Naive B cell (primary cell): ENCODE data around the gene POLR3K. TPM values are rescaled to one million over a fixed set of nuclear protein-coding genes. Genes with fewer than 3 reads are reported as not detected.

ENCODE experiments used
- ATAC-seq, 2 donors: fragments of 150-1000 bp; cut with Tn5 transposase; 2 replicates each; pipeline ENCODE4 v1.10.0; 2021; ENCODE audit warnings: low read depth in 2 of 2, mild to moderate bottlenecking in 2 of 2, moderate library complexity in 2 of 2
- DNase-seq: peaks from one replicate; pipeline ENCODE4 v3.0.0; 2022
- H3K27ac Mint-ChIP-seq, 6 donors: one replicate each; pipeline ENCODE4 v1.8.0; 2020 to 2022; ENCODE audit warnings: mild to moderate bottlenecking in 6 of 6, mixed read lengths in 6 of 6, moderate library complexity in 5 of 6, inconsistent platforms in 2 of 6
- H3K27me3 Mint-ChIP-seq, 3 donors: one replicate each; pipeline ENCODE4 v1.8.0; 2021 to 2022; ENCODE audit warnings: mixed read lengths in 3 of 3, mild to moderate bottlenecking in 1 of 3
- H3K36me3 Mint-ChIP-seq, 2 donors: one replicate each; pipeline ENCODE4 v1.8.0; 2020 to 2022; ENCODE audit warnings: mixed read lengths in 2 of 2, inconsistent platforms in 1 of 2, mild to moderate bottlenecking in 1 of 2
- H3K4me1 Mint-ChIP-seq, 3 donors: one replicate each; pipeline ENCODE4 v1.8.0; 2020 to 2022; ENCODE audit warnings: mixed read lengths in 3 of 3, inconsistent platforms in 1 of 3, mild to moderate bottlenecking in 1 of 3, moderate library complexity in 1 of 3
- H3K4me3 Mint-ChIP-seq, 8 donors: one replicate each; pipeline ENCODE4 v1.8.0; 2020 to 2022; ENCODE audit warnings: mild to moderate bottlenecking in 8 of 8, mixed read lengths in 8 of 8, moderate library complexity in 8 of 8, inconsistent platforms in 2 of 8
- H3K9me3 Mint-ChIP-seq, 7 donors: one replicate each; pipeline ENCODE4 v1.8.0; 2020 to 2022; ENCODE audit warnings: mixed read lengths in 7 of 7, mild to moderate bottlenecking in 5 of 7, inconsistent platforms in 2 of 7, moderate library complexity in 1 of 7
- polyA plus RNA-seq, 6 donors: library from polyadenylated mRNA; unstranded; fragments of 300-500 nt; fragmentation: Illumina TruSeq; gene quantifications; one replicate each; pipeline ENCODE4 v1.2.3, GENCODE V29; 2021; ENCODE audit warnings: low read depth in 6 of 6

POLR3K gene
- polyA plus RNA-seq: 10 to 100 TPM; 39.0 to 57.3 (median 52.7) TPM

DNA sequence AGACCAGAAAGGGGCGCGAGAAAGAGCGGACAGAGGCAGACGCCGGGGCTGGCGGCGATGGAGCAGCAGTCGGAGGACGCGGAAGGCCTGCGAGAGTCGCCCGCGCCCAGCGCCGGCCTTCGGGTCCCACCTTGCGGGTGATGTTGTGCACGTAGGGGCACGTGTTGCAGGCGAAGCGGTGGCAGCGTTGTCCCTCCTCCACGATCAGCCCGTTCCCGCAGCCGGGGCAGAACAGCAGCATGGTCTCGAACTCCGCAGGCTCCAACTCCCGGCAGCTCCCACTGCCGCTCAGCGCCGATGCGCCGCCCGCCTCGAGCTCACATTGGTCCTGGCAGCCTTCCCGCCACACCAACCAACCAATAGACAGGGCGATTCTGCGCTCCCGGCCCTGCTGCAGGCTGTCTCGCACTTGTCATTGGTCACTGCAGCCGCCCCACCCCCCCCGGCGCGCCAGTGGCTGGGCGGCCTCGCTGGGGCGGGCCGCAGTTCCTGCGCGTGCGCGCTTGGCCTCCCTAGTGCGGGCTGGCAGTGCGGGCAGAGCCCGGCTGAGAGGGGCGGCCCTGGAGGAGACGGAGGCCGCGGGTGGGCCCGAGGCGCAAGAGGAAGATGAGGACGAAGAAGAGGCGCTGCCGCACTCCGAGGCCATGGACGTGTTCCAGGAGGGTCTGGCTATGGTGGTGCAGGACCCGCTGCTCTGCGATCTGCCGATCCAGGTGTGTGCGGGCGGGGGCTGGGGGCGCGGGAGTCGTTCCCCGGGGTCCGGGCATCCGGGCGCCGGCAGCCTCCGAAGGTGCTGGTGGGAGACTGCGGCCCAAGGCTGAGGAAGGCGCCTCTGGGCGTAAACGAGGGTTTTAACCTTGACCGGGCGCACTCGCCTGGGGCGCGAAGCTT, at the start of gene POLR3K, which contains the start of gene SNRNP25:
Gene POLR3K, minus strand, starts transcription at position 263 of the 891 bp plus-strand sequence. Its CDS starts 22 bp downstream, at position 241.
Gene SNRNP25, plus strand, starts transcription at position 483 of the 891 bp plus-strand sequence. Its CDS starts 189 bp downstream, at position 672.
- peak; percentile 93 to 95 for ATAC-seq
- Mint-ChIP-seq H3K27me3 (no peaks in the 10 kb centered on the region), H3K4me1 (peaks cover 29 to 51% (median 42%) of the 10 kb centered on the region in 3 donors), H3K27ac (peak within 1 kb of the TSS; percentile 91 to 98 (median 94)), H3K36me3 (peaks cover 0 to 7% of the 10 kb centered on the region in 2 donors), H3K4me3 (peak within 1 kb of the TSS; percentile 95 to 100 (median 98)), H3K9me3 (no peaks in the 10 kb centered on the region)
- DNase-seq: peak; percentile 96

DNA sequence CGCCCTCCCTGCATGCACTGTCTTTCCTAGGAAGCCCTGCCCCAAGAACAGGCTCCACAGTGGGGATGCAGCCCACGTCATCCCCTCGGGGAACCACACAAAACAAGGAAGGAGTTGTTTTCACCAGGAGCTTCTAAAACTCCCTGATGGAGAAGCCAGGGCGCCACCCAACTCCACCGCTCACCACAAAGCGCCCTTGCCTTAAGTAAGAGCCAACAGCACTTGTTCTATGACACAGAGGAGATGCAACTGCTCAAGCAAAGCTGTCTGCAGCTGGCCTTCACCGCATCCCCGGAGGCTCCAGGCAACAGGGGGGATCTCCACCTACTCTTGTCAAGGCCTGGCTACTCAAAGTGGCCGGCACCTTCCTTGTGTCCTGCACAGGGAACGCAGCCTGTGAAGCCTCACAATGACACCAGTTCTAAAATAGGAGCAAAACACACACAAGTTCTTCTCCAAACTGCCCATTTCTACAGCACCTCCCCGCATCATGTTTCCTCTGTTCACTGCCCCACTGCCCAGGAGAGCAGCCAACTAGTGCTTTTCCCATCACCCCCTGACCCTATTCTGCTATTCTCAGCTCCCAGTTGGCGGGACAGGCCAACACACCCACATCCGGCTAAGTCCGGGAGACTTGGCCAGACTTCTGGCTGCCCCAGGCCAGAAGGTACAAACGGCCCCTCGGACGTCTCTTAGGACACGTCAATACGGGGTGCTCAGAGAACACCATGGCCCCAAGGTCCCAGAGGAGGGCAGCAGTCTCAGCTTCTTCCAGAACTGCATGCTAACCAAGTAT, 48.9 kb upstream of the POLR3K start:
- H3K36me3 Mint-ChIP-seq: no peaks in the 10 kb centered on the region
- H3K27me3 Mint-ChIP-seq: no peaks in the 10 kb centered on the region
- H3K4me3 Mint-ChIP-seq: peak overlapping the region in 1 of 8 donors; percentile 81
- no peak overlapping the region for H3K27ac Mint-ChIP-seq
- no peak for ATAC-seq
- DNase-seq: no peak
- peaks cover 12 to 25% (median 14%) of the 10 kb centered on the region in 3 donors for H3K4me1 Mint-ChIP-seq
- no peaks in the 10 kb centered on the region for H3K9me3 Mint-ChIP-seq

DNA sequence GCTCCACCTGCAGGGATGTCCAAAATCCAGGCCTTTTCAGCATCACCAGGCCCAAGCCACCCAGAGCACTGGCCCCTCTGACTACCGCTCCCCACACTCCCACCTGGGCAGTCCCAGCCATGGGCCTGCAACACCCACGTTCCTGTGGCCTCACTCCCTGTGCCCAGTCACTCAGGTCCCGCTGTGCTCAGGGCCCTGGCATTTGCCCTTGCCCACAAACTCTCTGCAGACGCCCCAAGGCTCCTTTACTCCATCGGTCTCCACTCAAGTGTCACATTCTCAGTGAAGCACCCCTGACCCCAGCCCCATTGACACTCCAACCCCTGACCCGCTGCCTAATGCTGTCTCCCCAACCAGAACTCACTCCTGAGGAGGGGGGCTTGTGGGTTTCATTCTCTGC, 48.2 kb upstream of the POLR3K start:
- H3K9me3 Mint-ChIP-seq: no peaks in the 10 kb centered on the region
- ATAC-seq (no peak), DNase-seq (no peak)
- peaks cover 12 to 31% (median 14%) of the 10 kb centered on the region in 3 donors for H3K4me1 Mint-ChIP-seq
- H3K27me3 Mint-ChIP-seq: no peaks in the 10 kb centered on the region
- peak overlapping the region in 1 of 6 donors; percentile 93 for H3K27ac Mint-ChIP-seq
- no peaks in the 10 kb centered on the region for H3K36me3 Mint-ChIP-seq
- H3K4me3 Mint-ChIP-seq: peak overlapping the region in 1 of 8 donors; percentile 56

DNA sequence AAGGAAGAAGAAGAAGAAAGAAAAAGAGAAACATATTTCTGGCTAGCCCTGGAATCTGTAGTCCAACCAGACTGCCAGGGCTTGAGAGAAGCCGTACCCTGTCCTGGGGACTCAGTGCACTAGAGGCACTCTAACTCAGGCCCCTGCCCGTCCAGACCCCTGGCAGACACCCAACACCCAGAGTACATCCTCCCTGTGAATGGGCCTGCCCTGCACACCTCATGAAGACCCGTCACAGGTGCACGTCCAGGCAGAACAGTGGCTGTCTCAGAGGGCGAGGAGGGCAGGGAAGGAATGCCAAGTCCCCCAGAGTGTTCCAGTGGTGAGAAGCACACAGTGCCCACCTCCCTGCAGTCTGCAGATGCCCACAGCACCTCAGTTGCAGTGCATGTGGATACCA, 47.6 kb upstream of the POLR3K start:
- no peaks in the 10 kb centered on the region for H3K9me3 Mint-ChIP-seq
- DNase-seq (no peak), ATAC-seq (no peak)
- H3K27me3 Mint-ChIP-seq: no peaks in the 10 kb centered on the region
- H3K4me1 Mint-ChIP-seq: peaks cover 12 to 32% (median 14%) of the 10 kb centered on the region in 3 donors
- H3K27ac Mint-ChIP-seq: no peak overlapping the region
- peak overlapping the region in 1 of 8 donors; percentile 37 for H3K4me3 Mint-ChIP-seq
- no peaks in the 10 kb centered on the region for H3K36me3 Mint-ChIP-seq

DNA sequence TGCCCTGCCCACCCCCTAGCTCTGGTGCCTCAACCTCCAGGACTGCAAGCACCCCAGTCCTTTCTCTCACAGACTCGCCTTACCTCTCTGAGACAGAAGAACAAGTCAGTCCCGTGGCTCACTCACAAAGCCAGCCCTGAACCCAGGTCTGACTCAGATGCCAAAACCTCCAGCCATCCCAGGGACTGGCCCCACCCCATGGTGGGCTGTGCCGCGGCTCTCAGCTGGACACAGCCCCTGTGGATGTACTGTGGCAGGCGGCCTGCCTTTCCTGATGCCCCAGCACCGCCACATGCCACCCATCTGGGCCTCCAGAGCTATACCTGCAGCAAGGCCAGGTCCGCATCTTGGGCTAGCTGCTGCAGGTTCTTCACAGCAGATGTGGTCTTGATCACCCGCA, 44.4 kb upstream of the POLR3K start:
- H3K4me3 Mint-ChIP-seq: peak overlapping the region in 1 of 8 donors; percentile 32
- peak overlapping the region in 2 of 6 donors; percentile 10 to 56 for H3K27ac Mint-ChIP-seq
- DNase-seq: no peak
- no peaks in the 10 kb centered on the region for H3K9me3 Mint-ChIP-seq
- no peak for ATAC-seq
- H3K36me3 Mint-ChIP-seq: no peaks in the 10 kb centered on the region
- H3K4me1 Mint-ChIP-seq: peaks cover 12 to 32% (median 14%) of the 10 kb centered on the region in 3 donors
- no peaks in the 10 kb centered on the region for H3K27me3 Mint-ChIP-seq

DNA sequence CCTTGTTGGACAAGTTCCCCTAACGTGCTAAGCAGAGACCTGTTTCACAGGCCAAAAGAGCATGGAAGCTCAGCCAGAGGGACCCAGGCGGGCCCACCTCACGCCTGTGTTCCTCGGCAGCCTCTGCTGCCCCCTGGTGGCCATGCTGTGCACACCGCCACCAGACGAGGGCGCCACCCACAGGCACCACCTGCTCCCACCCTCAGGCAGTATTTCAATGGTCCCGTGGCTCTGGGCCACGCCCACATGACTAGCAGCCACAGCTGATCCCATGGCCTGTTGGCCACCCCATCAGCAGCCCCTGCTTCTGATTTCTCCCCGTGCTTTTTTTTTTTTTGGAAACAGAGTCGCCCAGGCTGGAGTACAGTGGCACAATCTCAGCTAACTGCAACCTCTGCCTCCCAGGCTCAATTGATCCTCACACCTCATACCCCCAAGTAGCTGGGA, 43.5 kb upstream of the POLR3K start:
- peaks cover 12 to 24% (median 14%) of the 10 kb centered on the region in 3 donors for H3K4me1 Mint-ChIP-seq
- peak; percentile 90 for DNase-seq
- no peaks in the 10 kb centered on the region for H3K27me3 Mint-ChIP-seq
- no peaks in the 10 kb centered on the region for H3K36me3 Mint-ChIP-seq
- no peak overlapping the region for H3K4me3 Mint-ChIP-seq
- peak; percentile 96 to 98 for ATAC-seq
- H3K9me3 Mint-ChIP-seq: no peaks in the 10 kb centered on the region
- peak overlapping the region in 2 of 6 donors; percentile 17 to 69 for H3K27ac Mint-ChIP-seq

DNA sequence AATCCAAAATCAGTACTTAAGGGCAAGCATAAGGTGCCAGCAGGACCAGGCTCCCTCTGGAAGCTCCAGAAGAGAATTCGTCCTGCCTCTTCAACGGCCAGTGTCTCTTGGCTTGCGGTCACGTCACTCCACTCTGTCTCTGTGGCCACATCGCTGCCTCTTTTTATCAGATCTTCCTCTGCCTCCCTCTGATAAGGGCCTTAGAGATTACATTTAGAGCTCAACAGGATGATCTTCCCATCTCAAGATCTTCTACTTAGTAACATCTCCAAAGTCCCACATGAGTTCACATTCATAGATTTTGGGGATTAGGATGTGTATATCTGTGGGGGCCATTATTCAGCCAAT, 41.5 kb upstream of the POLR3K start:
- ATAC-seq: no peak
- H3K4me1 Mint-ChIP-seq: peaks cover 7 to 15% (median 8%) of the 10 kb centered on the region in 3 donors
- no peaks in the 10 kb centered on the region for H3K9me3 Mint-ChIP-seq
- DNase-seq: no peak
- no peak overlapping the region for H3K4me3 Mint-ChIP-seq
- H3K27ac Mint-ChIP-seq: peak overlapping the region in 2 of 6 donors; percentile 52 to 83
- no peaks in the 10 kb centered on the region for H3K27me3 Mint-ChIP-seq
- no peaks in the 10 kb centered on the region for H3K36me3 Mint-ChIP-seq

DNA sequence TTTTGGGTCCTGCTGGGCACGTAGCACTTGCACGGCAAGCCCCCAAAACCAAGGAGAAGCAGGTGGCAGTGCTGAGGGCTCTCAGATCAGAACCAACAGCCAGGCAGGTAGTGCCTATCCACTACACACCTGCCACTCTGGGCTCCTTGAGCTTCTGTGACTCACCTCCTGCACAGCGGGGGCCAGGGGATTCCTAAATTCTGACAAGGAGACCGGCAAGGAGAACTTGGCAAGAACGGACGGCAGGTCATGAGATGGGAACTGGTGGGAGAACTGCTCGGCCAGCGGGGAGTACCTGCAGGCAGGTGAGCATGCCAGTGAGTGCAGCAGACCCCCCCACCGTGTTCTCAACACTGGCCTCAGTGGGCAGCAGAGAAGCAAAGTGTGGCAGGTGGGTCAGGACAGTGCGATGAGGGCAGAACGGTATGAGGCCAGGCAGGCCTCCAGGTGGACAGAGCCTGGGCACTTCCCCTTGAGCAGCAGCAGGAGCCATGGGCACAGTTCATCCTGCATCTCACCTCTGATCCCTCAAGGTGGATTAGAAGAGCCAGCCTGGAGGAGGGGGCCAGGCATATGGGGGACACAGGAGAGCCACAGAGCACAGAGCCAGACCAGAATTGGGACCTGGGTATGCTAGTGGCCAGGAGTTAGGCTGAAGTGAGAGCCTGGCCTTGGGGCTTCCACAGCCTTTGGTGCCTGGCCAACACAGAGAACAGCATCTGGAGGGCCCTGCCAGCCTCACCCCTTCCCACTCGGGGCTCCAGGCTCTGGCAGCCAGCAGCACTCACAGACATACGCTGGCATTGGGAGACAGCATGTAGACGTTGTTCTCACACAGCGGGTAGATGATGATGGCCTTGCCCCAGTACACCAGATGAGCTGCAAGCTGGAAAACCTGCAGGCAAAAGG, 39.3 kb upstream of the POLR3K start:
- H3K4me1 Mint-ChIP-seq: peaks cover 4 to 12% (median 5%) of the 10 kb centered on the region in 3 donors
- H3K36me3 Mint-ChIP-seq: no peaks in the 10 kb centered on the region
- DNase-seq (no peak), ATAC-seq (no peak)
- H3K27me3 Mint-ChIP-seq: no peaks in the 10 kb centered on the region
- H3K9me3 Mint-ChIP-seq: no peaks in the 10 kb centered on the region
- no peak overlapping the region for H3K4me3 Mint-ChIP-seq
- peak overlapping the region in 1 of 6 donors; percentile 33 for H3K27ac Mint-ChIP-seq

DNA sequence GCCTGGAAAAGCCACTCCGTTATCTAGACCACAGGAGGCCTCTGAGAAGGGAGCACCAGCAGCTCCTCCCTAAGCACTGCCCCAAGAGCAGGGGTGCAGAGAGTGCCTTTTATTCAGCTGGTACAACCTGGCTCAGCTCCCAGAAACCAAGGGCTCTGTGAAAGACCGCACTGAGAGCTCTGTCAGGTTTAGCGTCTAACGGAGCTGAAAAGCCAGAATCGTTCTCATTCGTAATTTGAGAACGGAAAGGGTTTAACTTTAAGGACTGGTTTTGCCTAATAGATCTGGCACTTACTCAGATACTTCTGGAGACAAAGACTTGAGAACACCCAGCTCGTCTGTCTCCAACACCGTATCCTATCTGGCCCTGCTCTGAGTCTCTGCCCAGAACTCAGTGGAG, 38.1 kb upstream of the POLR3K start:
- Mint-ChIP-seq H3K4me1 (no peaks in the 10 kb centered on the region), H3K27ac (peak overlapping the region in 1 of 6 donors; percentile 66), H3K27me3 (no peaks in the 10 kb centered on the region), H3K9me3 (no peaks in the 10 kb centered on the region), H3K36me3 (no peaks in the 10 kb centered on the region), H3K4me3 (no peak overlapping the region)
- no peak for ATAC-seq
- DNase-seq: no peak

DNA sequence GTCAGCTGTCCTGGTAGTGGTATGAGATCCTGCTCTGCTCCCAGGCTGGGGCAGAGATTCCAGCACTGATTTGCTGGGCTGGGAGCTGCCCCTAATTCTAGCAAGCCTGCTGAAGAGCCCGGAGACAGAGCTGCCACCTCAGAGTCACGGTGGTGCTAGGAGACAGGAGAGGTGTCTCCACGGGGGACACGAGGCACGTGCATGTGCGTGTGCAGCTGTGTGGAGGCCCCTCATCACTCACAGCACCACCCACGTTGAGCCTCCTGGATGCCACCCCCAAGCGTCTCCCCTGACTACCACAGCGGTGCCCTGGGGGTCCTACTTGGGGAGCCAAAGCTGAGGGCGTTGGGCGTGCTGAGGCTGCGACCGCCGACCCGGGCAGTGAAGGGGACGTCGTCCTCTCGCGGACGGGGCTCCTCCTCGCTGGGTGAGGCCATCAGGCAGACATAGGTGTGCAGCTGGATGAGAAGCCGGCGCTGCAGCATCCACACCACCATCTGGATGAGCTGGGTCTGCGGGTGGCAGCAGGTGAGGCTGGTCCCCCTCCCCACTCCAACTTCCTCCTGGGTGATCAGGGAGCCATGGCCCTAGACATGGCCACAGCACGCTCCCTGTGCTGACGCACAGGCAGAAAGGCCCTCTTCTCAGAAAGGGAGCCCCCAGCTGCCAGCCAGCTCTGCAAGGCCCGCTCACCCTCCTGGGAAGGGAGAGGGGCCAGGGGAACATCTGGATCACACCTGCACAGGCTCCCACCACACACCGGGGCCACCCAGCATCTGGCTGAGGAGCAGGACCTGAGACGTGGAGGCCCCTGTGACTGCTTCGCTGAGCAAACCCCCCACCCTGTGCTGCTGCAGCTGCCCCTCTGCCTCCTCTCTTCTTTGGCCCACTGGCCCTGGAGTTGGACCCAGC, 36.2 kb upstream of the POLR3K start:
- Mint-ChIP-seq H3K4me3 (no peak overlapping the region), H3K27me3 (no peaks in the 10 kb centered on the region), H3K36me3 (no peaks in the 10 kb centered on the region), H3K4me1 (peaks cover 10 to 14% (median 13%) of the 10 kb centered on the region in 3 donors), H3K9me3 (no peaks in the 10 kb centered on the region), H3K27ac (no peak overlapping the region)
- ATAC-seq (no peak), DNase-seq (no peak)

DNA sequence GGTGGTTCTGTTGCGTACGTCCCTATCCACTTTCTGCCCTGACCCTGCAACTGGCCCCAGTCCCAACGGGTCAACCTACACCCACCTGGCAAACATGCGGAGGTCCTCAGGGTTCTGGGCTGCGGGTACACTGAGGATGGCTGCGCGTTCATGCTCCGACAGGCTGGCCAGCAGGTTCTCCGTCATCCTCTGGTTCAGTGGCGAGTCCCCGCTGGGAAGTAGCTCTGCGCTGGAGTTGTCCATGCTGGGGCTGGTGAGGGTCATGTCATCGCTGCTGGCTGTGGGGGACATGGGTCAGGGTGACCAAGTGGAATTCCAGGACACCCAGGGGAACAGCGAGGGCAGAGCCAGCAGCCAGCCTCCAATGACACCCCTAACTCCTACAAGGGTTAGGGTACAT, 35.2 kb upstream of the POLR3K start:
- peak overlapping the region in 1 of 8 donors; percentile 33 for H3K4me3 Mint-ChIP-seq
- ATAC-seq: no peak
- H3K36me3 Mint-ChIP-seq: no peaks in the 10 kb centered on the region
- no peak for DNase-seq
- H3K4me1 Mint-ChIP-seq: peaks cover 19 to 24% (median 23%) of the 10 kb centered on the region in 3 donors
- H3K27me3 Mint-ChIP-seq: no peaks in the 10 kb centered on the region
- H3K27ac Mint-ChIP-seq: peak overlapping the region in 2 of 6 donors; percentile 42 to 49
- H3K9me3 Mint-ChIP-seq: no peaks in the 10 kb centered on the region

DNA sequence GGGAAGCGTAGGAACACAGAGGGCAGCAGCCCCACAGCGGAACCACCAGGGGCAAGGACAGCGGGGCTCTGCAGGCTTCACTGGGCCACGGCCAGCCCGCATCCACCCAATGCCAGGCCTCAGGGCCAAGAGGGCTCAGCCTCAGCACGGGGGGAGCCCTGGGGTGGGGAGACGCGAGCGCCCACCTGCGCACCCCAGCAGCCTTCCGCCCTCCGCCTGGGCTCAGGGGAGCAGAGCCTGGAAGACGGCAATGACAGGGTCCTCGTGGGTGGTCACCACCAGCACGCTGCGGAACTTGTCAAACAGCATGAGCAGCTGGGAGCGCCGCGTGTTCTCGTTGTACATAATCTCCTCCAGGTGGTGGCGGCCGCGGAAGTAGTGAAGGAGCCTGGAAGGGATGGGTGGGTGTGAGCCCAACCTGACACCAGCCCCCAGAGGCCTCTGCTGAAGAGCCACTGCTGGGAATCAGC, 33.1 kb upstream of the POLR3K start:
- ATAC-seq (no peak), DNase-seq (no peak)
- no peaks in the 10 kb centered on the region for H3K27me3 Mint-ChIP-seq
- H3K27ac Mint-ChIP-seq: peak overlapping the region in 4 of 6 donors; percentile 69 to 85 (median 75)
- H3K36me3 Mint-ChIP-seq: no peaks in the 10 kb centered on the region
- H3K4me1 Mint-ChIP-seq: peaks cover 27 to 39% (median 38%) of the 10 kb centered on the region in 3 donors
- no peaks in the 10 kb centered on the region for H3K9me3 Mint-ChIP-seq
- no peak overlapping the region for H3K4me3 Mint-ChIP-seq
